DMS153 treated with DMSO at 0.1 percent for 48 hours (cell line): ENCODE results near the gene ACSL1.

Source experiments
- DNase-seq: peaks from one replicate; lab custom pipeline; 2025; ENCODE audit not compliant: unreplicated experiment; lab: John Stamatoyannopoulos, UW

The ACSL1 gene

GRCh38 chr4:184825896-184826690 lies at the start of gene ACSL1:
Gene ACSL1 (minus strand): TSS chr4:184825968. CDS start chr4:184803514, 22,454 bp downstream.
- peak; percentile 37 for DNase-seq

GRCh38 chr4:184873054-184873453 lies 47.3 kb upstream of the ACSL1 start:
- no peak for DNase-seq

- DNase-seq, result no peak
These were observed 45.0 kb upstream of the ACSL1 start for GRCh38 chr4:184870718-184871117.

GRCh38 chr4:184868623-184869022 lies 42.9 kb upstream of the ACSL1 start:
- DNase-seq, result no peak

DNA sequence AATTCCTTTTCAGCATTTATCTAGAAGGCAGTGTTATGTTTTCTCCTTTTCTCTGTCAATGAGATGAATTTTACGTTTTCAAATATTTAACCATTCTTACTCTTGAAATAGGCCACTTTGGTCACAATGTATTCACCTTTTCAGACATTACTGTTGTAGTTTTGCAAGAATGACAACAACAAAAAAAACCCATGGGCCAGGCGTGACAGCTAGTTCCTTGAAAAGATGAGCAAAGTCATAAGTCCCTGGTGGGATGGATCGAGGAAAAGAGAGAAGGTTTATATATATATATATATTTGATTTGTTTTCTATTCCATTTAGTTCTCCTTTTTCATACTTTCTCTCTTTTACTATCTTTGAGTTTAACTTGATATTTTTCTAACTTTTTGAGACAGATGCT lies 38.1 kb upstream of the ACSL1 start:
- no peak for DNase-seq

GRCh38 chr4:184861047-184861446 lies 35.3 kb upstream of the ACSL1 start:
- no peak for DNase-seq

- DNase-seq, result no peak
These were observed 34.4 kb upstream of the ACSL1 start for GRCh38 chr4:184860018-184860779.

DNA sequence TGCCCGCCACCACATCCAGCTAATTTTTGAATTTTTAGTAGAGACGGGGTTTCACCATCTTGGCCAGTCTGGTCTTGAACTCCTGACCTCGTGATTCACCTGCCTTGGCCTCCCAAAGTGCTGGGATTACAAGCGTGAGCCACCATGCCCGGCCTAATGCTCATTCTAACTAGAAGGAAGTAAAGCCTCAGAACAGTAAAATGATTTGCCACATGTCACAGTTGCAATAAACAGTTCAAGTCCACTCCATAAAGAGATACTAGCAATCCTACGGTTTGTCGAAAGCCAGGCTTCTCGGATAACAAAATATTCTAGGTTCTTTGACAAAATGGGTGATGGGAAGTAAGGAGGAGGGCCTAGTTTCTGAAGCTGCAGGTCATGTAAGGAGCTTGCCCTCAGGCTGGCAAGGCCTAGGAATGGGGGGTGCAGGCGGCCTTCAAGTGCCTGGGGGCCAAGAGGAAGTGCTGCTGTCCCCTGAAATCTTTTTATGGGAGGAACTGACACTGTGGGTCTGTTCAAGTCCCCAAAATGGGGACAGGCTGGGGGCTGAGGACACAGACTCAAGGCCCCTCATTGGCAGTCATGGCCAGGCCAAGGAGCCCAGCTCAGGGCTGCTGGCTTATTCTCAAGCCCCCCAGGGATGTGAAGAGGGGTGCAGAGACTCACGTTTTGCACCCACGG lies 31.8 kb upstream of the ACSL1 start:
- DNase-seq, result no peak

DNA sequence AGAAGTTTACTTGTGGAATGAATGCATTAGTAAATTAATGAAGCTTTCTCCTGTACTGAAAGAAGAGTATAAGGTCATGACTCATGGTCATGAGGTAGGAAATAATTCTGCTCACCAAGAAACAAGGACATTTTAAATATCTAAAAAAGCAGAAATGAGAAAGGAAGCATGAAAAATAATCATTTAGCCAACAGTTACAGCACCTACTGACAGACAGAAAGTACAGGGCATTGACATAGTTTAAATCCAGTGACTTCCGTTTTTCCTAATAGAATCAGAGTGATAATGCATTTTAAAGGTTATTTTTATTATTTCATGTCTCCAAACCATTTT lies 30.5 kb upstream of the ACSL1 start:
- no peak for DNase-seq

GRCh38 chr4:184854673-184855072 lies 28.9 kb upstream of the ACSL1 start:
- DNase-seq, result no peak

GRCh38 chr4:184853436-184853835 lies 27.7 kb upstream of the ACSL1 start:
- no peak for DNase-seq

DNA sequence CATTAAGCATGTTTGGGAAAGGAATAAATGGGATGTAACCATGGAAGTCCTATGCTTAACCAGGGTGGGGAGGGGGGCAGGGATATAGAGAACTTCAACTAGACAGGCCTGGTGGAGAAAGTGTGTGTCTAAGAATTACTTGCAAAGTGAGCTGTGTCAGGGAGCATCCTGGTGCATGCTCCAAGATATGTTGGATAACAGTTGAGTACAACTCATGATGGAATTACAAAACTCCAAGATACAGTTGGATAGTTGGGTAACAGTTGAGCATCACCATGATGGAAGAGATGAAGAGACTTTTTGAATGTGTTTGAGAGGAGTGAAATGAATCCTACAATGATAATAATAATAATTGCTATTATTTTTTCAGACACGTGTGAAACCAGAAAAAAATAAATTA lies 26.1 kb upstream of the ACSL1 start:
- no peak for DNase-seq

- DNase-seq, result no peak
These were observed 25.4 kb upstream of the ACSL1 start for GRCh38 chr4:184851200-184851541.

DNA sequence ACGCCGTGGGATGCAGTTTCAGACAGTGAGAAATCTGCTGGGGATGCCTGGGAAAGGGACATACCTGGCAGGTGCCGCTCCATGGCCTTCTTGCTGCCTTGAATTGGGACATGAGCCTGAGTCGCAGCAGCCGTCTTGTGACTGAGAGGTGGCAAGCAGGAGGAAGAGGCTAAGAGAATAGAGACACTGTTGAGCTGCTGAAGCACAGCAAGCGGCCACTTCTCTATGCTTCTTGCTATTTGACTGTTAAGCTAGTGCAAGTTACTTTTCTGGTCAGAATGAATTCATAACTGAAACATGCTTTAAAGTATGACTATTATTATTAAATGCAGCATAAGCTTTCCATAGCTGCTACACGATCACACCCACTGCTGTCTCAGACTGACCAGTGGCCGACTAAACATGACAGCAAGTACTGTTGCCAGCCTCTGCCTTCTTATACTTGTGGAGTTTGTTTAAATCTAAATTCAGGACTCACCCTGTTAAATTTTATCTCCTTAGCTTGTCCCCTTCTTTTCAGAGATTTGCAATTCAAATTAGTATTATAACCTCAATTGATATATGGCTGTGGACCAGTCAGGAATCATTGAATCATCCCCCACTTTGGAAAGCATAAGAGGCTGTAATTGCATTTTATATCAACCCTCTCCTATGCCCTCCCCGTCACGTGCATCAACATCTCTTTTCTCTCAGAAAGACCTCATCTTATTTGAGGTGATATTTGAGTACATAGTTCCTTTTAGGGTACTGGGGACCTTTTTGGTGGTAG lies 24.8 kb upstream of the ACSL1 start:
- DNase-seq, result no peak

DNA sequence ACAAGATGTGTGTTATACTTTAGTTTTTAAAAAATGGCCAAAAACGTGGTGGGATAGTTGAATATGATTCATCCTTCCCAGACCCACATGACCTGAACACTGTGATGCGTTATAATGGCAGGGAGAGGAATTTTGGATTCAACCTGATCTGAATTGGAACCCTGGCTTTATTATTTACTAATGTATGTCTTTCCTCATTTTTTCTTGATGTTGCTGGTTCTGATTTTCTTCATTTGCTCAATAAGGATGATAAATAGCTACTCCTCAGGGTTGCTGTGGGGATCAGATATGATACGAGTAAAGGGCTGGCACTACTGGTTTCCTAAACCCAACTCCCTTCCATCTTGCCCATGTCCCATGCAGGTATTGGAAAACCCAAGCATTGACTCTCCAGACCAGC lies 24.2 kb upstream of the ACSL1 start:
- DNase-seq, result no peak

GRCh38 chr4:184849185-184849584 lies 23.4 kb upstream of the ACSL1 start:
- no peak for DNase-seq

DNA sequence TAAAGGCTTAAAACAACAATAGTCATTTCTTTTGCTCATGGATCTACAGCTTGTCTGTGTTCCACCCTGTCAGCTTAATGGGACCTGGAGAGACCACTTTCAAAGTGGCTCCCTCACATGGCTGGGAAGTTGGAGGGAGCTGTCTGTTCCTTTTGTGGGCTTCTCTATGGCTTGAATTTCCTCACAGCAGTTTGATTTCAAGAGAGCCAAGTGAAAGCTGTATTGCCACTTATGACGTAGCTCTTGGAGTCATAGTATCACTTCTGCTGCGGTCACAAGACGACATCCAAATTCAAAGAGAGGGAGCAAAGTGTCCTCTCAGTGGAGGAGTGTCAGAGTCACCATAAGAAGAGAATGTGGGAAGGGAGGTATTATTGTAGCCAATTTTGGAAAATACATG lies 22.7 kb upstream of the ACSL1 start:
- no peak for DNase-seq

DNA sequence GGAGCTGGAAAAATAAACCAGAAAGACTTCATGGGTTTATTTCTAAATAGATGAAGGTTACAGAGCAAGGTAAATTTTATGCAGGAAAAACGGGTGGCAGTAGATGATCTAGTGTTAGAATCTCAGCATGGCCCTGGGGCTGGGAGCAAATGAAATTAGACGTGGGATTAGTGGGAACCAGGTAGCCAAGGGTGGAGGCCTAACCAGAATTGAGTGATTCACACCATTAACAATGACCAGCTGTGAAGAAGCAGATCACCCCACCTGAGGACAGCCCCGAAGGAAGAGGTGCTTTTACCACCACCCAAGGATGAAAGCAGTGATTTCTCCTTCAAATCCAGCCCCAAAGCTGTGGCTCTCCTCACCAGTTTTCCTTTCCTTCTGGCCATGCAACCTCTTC lies 20.8 kb upstream of the ACSL1 start:
- DNase-seq, result no peak

DNA sequence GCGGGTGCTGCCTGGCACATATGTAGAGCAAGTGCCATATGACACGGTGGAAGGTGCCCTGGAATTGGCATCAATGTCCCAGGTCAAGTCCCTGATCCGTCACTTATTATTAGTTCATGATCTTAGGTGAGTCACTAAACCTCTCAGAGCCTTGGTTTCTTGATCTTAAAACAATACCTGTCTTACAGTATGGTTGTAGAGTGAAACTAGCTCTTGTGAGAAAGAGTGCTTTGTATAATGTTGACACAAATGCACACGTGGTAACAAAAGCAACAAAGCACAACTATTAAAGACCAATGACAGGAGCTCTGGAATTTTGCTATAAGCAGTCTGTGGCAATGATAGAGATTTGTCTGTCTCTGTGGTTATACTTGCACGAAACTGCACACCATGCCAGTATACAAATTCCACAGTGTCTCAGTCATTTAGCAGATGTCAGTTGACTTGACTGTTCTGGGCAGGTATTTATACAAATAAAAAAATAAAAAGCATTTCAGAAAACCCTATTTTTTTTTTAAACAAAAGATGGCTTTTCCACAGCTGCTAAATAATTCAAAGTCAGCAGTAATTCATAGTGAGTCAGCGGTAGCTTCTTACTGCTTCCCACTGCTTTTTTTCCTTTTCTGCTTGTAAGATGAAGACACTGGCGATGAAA lies 19.7 kb upstream of the ACSL1 start:
- DNase-seq, result no peak

DNA sequence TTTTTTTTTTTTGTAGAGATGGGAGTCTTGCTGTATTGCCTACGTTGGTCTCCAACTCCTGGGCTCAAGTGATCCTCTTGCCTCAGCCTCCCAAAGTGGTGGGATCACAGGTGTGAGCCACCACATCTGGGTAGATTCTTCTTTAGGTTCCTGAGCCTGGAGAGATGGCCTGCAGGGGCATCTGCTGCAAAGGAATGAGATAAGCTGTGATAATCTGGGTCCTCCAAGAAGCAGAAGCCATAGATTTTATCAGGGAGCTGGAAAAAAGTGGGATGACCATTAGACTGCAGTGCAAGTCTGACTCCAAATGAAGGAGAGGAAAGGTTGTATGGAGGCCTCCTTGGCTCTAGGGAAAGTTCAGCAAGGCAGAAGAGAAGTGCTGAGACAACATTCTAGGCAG lies 19.0 kb upstream of the ACSL1 start:
- no peak for DNase-seq

GRCh38 chr4:184843984-184844554 lies 18.3 kb upstream of the ACSL1 start:
- DNase-seq, result no peak
